HCEC 1CT (cell line): ENCODE data around the gene CNTLN.
A peak's percentile ranks its signal among the peaks of the same experiment; 100 is the strongest.
"Not testable (repeated sequence)": the region's sequence is repeated elsewhere in the genome, so short reads cannot be mapped to it uniquely, and the experiment has no call there.

Source experiments
- DNase-seq: peaks from one replicate; pipeline ENCODE4 v3.0.0-alpha.2; 2017

The CNTLN gene

DNA sequence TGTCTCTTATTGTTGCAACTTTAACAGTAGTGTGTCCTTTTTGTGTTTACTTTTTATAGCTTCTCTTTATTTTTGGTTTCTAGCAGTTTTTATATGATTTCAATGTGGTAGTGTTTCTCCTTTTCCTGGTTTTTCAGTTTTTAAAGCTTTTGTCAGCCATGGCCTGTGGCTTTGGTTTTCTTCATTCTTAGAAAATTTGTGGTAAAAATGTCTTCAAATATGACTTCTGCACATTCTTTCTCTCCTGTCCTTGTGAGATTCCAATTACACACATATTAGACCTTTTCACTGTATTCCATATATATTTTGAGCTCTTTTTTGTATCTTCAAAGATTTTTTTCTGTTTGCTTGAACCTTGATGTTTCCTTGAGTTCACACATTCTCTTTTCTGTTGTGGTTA is 180.5 kb downstream of the CNTLN start:
- DNase-seq = no peak

DNA sequence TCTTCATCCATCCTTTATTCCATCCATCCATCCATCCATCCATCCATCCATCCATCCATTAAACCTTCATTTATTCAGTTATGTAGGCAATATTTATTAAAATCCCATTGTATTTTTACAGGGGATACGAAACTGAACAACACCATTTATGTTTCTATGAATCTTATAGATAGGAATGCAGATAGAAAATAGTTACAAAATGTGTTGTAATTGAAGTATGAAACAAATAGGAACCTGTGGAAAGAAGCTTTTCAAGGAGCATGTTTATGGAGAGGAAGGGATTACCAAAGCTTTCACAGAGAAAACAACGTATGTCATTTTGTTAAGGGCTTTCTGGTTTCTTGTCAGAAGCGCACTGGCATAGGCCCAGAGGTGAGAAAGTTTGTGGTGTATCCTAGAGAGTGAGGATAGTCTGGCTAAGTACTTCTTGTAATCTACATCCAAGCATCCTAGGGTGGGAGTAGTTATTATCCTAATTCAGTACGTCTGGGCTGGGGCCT is 184.0 kb downstream of the CNTLN start:
- peak; percentile 42 for DNase-seq

DNA sequence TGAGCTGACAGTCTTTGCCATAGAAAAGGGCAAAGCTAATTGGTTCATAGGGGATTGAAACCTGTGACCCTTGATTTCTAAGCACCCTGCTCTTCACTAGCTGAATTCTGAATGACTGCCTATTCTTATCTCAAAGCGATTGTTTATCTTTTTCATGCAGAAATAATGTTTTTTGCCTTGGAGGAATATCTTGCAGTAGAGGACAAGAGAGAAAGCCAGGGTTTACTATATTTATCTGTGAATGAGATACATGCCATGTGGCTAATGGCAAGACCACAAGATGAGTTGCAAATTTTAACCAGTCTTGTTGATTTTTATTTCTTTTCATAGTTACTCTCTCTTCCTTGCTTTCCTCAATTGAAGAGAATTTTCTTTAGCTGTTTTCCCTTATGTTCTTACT is 185.0 kb downstream of the CNTLN start:
- DNase-seq = no peak

DNA sequence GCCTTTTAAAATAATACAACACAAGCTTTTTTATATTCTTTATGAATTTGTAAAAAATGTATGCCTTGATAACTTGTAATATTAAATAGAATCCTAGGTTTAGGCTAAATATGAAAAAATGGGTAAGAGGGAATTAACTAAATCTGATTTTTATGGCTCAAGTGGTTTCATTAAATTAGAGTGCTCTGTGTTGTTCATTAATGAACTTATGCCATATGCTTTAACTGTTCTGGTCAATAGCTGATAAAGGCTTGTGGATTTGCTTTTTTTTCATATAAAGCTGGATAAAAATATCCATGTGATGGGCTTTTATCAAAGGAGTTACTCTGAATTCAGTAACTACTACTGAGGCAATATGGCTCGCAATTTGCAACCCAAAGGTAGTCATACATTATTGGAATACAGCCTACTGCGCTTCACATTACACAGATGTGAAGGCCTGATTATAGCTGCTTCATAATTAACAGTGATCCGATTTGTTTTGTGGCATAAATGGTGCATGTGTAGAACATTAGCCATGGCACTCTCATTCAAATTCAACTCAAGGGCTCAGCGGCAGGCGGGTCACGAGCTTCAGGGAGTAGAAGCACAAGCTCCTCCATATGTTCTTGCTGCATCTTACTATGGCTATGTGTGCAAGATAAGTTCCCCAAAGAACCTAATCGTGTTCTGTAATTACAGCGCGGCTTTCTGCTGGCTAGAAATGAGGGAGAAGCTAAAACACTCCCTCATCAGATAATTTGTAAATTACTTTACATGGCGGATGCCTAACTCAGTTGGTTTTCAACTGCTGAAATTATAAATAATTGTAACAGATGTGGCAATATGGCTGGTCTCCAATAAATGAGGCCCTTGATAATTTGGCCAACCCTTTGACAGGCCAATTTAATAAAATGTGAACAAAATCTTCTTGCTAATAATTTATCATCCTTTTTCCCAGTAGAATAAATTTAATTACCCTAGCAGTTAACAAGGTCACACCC is 188.3 kb downstream of the CNTLN start:
- DNase-seq = no peak

DNA sequence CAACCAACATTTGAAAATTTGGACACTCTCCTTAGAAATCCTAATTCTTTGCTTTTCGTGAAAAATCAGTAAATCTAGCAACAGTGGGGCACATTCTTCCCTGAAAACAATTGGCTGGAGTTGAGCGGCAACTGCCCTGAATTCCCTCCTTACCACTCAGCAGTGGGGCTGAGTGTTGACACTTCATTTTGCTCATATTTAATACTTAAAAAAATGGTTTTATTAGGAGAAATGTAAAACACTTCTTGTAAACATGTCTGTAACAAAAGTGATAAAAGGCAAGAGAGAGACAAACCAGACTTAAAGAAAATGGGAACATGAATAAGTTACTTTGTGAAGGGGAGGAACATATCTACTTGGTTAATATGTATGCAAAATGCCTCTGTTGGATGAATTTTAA is 193.5 kb downstream of the CNTLN start:
- DNase-seq = no peak

DNA sequence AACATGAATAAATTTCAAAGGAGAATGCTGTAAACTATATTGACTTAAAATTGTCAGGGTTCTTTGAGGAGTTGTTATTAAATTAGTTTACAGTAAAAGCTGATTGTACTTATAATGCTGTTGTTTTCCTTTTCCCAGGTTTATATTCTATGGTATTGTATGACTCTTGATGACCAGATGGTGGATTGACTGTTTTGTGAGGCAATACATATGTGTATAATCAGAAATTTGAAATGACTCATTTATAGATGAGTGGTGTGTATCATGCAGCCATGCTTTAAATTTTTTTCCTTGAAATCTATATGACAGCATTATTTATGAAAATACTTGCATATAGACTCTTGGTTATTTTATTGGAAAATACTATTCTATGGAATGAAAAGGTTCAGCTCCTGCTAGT is 195.3 kb downstream of the CNTLN start:
- DNase-seq = peak; percentile 55

DNA sequence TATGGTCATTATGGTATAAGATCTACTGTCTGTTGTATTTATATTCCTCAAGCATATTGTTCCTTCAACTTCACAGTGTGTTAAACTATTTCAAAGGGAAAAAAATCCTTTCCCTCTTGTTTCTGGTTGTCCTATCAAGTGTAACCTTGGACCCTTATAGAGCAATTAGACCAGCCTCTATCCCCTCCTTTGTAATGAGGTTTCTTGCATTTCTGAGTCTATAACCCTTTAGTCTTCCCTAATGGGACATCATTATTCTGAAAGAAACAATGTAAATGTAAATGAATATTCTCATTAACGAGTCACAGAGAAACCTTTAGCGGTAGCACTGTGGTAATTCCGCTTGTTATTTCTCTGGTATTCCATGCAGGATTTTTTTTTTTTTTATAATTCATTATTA is 197.3 kb downstream of the CNTLN start:
- no peak for DNase-seq

DNA sequence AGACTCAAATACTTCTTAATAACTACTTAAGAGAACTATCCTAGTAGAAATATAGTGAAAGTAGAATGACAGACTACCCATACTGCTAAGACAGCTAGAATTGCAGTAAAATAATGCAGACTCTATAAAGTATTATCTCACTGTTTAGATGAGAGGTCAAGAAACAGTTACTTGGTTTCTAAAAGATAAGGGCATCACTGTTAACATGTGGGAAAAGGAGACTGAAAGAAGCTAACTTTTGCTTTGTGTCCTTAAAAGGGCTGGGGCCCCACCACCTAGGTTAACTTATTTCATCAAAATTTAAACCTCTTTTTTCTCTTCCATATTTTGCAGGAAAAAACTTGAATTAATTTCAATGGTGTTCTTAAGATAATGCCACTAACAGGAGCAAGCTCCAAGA is 204.3 kb downstream of the CNTLN start:
- no peak for DNase-seq

DNA sequence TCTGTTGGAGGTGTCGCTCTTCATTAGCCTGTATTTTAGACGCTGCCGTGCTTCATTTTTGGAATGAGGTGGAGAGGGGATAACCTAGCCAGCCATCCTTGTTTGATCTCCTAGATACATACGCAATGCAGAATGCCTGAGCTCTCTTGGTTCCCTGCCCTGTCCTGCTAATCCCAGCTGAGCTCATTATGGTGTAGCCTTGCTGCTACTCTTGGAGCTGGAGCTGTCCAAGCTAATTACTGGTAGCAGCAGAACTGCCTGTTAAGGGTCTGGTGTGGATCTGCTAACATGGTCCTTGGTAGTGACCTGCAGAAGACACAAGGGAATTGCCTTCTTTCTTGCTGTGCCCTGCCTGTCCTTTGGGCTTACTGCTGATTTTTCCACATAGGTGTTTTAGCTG is 207.9 kb downstream of the CNTLN start:
- DNase-seq = no peak

DNA sequence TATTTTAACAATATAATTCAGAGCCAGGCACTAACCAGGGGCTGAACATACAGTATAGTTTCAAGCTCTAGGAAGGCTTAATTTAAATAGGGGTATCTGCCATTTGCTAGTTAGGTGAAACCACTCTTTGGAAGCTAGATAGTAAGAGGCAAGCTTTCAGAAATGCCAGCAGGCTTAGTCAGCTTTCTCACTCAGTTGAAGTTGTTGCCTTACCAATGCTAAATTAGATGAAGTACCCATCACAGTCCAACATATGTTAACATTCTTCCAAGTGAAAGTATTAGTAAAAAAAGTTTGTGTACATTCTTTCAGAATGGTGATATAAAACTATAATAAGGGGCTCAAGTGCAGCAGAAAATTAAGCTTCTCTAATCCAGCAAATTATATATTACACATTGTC is 215.0 kb downstream of the CNTLN start:
- peak; percentile 37 for DNase-seq

DNA sequence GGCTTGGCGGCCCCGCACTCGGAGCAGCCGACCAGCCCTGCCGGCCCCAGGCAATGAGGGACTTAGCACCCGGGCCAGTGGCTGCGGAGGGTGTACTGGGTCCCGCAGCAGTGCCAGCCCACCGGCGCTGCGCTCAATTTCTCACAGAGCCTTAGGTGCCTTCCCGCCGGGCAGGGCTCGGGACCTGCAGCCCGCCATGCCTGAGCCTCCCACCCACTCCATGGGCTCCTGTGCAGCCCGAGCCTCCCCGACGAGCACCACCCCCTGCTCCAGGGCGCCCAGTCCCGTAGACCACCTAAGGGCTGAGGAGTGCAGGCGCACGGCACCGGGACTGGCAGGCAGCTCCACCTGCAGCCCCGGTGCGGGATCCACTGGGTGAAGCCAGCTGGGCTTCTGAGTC is 219.2 kb downstream of the CNTLN start:
- not testable (repeated sequence) for DNase-seq

DNA sequence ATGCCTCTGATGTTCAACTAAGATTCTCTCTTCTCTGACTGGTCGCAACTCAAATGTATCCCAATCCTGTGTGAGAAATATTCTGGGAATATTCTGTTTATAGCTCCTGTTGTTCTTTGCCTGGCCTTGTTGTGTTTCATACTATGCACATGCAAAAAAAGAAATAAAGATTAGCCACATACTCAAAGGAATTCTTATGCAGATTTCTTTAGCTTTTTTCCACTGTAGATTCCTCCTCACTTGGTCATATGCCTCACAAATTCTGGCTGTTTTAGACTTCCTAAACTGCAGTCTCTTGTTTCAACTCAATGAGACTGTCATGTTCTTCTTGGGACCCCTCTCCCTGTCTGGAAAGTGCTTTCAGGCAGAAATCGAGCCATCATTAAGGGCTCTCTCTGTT is 226.5 kb downstream of the CNTLN start:
- DNase-seq = no peak

DNA sequence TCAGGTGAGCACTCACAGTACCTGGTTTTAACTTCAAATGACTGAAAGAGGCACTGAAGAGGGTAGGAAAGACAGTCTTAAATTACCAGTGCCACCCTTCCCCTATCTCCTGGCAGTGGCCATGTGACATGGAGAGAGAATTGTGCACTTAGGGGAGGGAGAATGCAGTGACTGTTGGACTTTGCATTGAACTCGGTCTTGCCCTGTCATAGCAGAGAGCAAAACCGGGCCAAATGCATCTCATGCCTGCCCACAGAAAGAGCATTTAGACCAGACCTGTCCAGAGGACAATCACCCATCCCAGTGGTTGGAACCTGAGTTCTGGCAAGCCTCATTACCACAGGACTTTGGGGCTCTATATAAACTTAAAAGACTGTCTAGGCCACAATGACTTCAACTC is 232.2 kb downstream of the CNTLN start:
- DNase-seq = no peak

DNA sequence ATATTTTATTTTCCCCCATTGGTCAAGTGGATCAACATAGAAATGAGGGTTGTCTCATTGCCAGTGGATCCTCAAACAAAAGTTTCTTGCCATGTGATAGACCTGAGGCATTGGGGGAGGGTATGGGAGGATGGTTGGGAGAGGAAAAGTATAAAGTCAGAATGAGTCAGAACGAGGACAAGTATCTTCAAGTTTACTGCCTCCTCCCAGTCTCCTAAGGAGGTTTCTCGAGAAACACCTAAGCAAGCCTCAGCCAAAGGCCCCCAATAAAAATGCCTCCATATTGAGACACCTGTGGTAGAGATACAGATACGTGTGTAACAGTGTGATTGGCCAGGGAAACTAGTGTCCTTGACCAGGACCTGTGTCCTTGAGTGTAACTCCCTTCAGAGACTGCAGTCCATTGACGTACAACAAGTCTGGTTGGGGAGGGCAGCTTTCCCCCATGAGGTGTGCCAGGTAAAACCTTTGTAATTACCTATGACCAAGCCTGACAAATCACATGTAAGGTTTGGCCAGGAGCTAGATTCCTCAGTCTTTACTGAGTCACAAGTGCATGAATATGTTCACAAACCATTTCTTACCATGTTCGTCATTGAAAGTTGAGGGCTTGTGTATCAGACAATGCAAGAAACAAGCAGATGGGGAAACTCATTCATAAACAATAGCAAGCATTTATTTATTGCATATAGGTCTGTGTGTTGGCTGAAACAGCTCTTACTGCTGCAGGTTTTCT is 245.5 kb downstream of the CNTLN start:
- no peak for DNase-seq

DNA sequence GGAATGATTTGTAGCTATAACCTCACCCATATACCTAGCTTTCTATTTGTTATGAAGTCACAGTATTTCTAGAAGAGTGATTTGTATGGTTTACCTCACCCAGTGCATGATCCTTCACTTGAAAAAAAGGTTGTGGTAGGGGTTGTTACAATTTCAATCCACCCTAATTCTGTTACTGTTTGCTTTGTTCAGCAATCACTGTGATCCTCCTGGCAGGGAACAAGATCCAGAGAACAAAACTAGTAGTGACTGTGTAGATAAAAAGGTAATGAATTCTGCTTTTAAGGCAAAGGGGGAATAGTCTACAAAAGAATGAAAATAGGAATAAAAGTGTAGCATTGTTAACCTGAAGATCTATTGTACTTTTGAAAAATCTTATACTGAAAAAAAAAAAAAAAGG is 252.7 kb downstream of the CNTLN start:
- no peak for DNase-seq

DNA sequence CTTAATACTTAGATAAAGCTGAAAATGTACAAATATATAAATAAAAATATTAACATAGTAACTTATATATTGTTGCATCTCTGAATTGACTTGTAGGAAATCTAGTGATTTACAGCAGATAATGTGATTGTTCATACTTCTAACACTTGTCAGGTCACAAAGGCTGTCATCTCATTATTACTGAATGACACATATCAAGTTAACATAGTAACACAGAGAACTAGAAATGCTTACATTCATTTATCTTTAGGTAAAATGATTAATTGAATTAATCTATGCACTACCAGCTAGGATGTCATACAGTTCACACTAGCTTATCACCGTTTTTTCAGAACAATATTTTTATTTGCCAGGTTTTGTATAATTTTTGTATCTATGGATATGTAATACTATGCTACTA is 254.2 kb downstream of the CNTLN start:
- no peak for DNase-seq

DNA sequence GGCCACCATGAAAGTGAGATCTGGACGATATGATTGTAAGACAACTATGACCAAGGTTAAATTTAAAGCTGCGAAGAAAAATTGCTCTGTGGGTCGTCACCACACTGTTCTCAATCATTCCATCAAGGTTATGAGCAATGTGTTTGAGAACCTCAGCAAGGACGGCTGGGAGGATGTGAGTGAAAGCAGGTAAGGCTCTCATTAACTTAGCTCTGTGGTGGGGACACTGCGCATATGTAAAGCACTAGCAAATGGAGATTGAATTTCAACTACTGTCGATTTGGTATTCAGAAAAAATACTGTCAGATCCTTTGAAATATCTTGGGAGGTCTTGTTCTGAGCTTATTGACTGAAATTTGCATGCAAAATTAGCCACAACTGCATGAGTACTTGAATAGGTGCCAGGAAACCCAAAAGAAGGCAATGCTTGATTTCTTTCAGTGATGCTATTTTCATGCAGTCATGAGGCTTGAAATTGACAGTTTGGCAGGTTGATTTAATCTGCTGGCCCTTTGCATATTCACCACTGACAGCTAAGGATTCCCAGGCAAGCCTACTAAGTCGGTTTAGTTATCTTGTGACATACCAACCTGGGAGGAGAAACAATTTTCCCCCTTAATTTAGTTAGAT is 260.2 kb downstream of the CNTLN start:
- no peak for DNase-seq

DNA sequence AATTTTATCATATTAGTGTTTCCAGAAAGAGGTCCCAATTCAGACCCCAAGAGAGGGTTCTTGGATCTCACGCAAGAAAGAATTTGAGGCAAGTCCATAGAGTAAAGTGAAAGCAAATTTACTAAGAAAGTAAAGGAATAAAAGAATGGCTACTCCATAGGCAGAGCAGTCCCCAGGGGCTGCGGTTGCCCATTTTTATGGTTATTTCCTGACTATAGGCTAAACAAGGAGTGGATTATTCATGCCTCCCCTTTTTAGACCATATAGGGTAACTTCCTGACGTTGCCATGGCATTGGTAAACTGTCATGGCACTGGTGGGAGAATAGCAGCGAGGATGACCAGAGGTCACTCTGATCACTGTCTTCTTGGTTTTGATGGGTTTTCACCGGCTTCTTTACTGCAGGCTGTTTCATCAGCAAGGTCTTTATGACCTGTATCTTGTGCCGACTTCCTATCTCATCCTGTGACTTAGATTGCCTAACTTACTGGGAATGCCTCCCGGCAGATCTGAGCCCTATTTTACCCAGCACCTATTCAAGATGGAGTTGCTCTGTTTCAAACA is 262.4 kb downstream of the CNTLN start:
- not testable (repeated sequence) for DNase-seq

DNA sequence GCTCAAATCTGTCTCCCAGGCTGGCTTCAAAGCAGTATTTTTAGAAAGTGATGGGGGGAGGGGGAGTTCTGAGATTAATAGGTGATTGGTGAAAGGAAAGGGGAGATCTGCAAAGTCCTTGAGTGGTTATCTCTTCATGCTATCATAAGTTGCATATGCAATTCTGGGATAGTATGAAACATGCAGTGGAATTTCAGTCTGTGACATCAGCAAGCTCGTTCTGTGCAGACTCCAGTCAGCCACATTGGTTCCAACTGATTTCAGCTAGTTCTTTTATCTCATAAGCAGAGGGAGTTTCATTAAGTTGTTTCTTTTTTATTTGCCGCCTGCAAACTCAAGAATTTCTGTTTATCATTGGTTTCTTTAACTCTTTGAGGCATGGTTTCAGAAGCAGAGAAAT is 263.5 kb downstream of the CNTLN start:
- no peak for DNase-seq

DNA sequence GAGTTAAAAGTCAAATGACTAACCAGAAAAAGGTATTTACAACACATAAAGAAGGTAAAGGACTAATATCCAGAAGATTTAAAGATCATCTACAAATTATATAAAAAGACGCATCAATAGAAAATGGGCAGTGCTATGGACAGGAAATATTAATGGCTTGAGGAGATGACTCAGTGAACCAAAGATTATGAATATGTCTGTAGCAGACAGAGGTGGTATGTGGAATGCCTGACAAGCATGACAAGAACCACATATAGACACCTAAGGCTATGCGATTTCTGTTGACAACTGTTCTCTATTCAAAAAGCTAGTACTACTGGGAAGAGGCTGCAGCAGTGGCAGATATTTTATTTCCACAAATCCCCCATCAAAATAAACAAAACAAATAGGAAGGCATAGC is 267.0 kb downstream of the CNTLN start:
- no peak for DNase-seq

DNA sequence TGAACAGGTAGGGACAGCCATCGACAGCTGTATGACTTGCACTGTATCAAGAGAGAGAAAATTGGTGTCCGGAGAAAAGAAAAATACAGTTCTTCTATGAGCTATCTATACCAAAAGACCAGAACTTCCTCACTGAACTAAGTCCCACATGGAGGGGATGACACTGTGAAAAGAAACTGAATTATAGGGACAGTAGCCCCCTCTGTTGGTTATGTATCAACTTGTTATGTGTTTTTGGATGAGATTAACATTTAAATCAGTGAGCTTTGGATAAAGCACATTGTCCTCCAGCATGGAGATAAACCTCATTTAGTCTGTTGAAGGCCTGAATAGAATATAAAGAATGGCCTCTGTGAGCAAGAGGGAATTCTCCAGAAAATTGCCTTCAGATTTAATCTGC is 267.5 kb downstream of the CNTLN start:
- no peak for DNase-seq

DNA sequence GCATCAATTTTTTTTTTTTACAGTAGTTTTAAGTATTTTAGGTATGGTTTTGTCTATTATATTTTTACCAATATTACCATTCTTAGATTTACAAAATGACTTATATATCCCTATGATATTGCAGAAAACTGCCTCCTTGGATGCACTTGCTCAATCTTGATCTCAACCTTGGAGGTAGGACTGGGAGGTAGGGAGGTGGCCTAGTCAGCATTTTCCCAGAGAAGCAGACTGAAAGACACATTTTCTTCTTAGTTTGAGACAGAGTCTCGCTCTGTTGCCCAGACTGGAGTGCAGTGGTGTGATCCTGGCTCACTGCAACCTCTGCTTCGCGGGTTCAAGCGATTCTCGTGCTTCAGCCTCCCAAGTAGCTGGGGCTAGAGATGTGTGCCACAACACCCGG is 268.7 kb downstream of the CNTLN start:
- DNase-seq = no peak

DNA sequence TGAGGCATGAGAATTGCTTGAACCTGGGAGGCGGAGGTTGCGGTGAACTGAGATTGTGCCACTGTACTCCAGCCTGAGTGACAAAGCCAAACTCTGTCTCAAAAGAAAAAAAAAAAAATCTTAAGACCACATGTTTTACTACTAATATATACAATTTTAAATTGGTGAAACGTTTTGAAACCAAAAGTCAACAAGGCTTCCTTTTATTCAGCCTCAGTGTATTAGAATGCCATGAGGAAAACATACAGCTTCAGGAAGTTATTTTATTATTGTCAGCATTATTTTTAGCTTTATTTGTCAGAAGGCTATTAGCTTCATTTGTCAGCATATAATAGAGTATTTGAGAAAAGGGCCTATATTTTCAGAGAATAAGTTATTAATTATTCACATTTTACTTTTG is 280.1 kb downstream of the CNTLN start:
- no peak for DNase-seq
